ENCODE results near the gene ATP8A2.
"Not testable (repeated sequence)": the region's sequence is repeated elsewhere in the genome, so short reads cannot be mapped to it uniquely, and the experiment has no call there.

ATP8A2 gene

GRCh38 chr13:25371875-25372283 lies at the start of gene ATP8A2:
ATP8A2 (plus strand) TSS chr13:25371974; CDS start chr13:25372213, 239 bp downstream.
- DNase-seq = no peak

- DNase-seq = no peak
Observed at GRCh38 chr13:25324100-25324499, 47.7 kb upstream of the ATP8A2 start.

DNA sequence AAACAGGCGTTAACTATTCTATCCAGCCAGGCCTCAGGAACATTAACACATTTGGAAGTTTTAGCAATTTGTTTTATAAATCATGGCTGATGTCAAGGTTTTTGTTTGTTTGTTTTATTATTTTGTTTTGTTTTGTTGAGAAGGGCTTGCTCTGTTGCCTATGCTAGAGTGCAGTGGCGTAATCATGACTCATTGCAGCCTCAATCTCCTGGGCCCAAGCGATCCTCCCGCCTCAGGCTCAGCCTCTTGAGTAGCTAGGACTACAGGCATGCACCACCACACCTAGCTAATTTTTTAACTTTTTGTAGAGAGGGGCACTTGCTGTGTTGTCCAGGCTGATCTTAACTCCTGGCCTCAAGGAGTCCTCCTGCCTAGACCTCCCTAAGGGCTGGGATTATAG lies 42.1 kb upstream of the ATP8A2 start:
- DNase-seq = no peak

DNA sequence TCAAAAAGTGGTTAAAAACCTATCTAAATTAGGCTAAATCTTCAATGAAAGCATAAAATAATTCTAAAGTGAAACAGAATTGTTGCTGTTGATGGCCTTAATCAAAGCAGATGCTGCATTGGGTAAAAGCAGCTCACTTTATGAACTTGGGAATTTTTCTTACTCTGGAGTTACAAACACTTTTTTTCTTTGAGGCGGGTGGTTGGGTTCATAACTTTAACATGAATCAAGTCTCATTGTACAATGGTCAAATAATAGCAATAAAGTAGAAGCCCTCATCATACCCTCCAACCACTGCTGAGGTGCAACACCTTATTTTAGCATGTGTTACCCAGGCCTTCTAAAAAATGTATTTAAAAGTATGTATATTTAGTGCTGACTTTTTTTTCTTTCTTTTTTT lies 41.2 kb upstream of the ATP8A2 start:
- no peak for DNase-seq

GRCh38 chr13:25335856-25336255 lies 35.9 kb upstream of the ATP8A2 start:
- DNase-seq = no peak

DNA sequence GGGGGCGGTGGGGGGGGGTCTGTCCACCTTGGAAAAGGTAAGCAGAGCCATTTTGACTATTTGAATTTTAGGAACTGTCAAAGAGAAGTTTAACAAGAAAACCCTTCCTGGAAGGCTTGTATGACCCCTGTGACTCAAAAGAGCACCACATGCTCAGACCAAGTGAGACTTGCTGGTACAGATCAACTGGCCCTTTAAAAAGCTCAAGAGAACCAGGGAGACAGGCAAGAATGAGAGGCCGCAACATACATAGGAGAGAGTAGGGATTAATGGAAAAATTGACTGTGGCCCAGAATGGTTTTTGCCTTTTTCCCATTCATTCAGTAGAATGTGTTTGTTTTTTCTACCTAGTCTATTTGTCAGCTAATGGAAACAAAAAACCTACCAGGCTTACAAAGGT lies 26.2 kb upstream of the ATP8A2 start:
- no peak for DNase-seq

DNA sequence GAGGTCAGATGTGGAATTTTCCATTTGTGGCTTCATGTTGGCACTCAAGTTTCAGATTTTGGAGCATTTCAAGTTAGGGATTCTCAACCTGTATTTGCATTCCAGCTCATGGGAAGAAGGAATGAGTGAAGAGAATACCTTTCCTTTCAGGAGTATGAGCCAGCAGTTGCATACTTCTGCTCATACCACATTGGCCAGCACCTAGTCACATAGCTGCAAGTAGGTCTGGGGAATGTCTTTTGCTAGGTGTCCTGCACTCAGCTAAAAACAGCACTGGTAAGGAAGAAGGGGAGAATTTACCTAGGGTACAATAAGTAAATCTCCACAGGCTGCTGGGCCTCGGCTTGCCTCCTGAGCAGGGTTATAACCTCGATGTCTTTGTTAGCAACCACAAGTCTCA lies 24.6 kb upstream of the ATP8A2 start:
- DNase-seq = no peak

- no peak for DNase-seq
Observed at GRCh38 chr13:25351404-25351803, 20.4 kb upstream of the ATP8A2 start.

DNA sequence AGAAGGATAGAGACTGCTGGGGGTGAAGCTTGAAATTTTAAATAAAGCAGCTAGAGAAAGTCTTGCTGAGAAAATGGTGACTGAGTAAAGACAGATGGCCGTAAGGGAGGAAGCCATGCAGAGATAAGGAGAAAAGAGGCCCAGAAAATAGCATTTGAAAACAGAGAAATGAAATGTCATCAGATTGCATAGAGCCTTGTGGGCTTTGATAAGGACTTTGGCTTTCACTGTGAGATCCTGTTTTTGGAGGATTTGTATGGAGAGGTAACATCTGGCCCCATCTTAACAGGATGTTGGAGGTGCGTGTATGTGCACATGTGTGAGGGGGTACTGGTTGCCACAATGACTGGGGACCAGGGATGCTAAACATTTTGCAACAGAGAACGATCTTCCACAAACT lies 19.5 kb upstream of the ATP8A2 start:
- DNase-seq = no peak

DNA sequence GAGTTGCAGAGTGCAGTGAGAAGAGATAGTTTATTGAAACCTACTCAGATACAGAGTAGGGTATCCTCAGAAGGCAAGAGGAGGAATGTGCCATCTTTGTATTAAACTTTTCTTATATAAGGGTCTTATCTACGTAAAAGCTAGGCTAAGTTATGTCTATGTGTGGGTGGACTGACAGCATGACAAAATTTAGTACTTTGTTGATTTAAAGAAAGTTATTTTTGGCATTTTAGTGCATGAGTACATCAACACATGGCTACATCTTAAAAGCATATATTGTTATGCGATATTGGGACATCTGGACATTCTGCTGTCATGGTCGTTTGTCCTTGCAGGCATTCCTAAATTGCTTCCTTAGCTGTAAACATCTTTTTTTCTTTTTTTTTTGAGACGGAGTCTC lies 19.0 kb upstream of the ATP8A2 start:
- DNase-seq = no peak

GRCh38 chr13:25353344-25353743 lies 18.4 kb upstream of the ATP8A2 start:
- no peak for DNase-seq

GRCh38 chr13:25354377-25354776 lies 17.4 kb upstream of the ATP8A2 start:
- no peak for DNase-seq

DNA sequence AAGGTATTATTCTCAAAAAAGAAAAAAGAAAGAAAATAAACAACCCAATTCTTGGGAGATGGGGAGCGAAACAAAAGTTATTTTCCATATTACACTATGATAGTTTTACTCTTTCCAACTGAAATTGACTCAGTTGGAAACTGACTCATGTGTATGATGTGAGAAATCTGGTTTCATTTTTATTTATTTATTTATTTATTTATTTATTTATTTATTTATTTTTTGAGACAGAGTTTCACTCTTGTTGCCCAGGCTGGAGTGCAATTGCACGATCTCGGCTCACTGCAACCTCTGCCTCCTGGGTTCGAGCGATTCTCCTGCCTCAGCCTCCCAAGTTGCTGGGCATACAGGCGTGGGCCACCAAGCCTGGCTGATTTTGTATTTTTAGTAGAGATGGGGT lies 11.3 kb upstream of the ATP8A2 start:
- DNase-seq = not testable (repeated sequence)

- no peak for DNase-seq
Observed at GRCh38 chr13:25365720-25366235, 6.0 kb upstream of the ATP8A2 start.

- no peak for DNase-seq
Observed at GRCh38 chr13:25371158-25371874, 458 bp upstream of the ATP8A2 start.

GRCh38 chr13:25372284-25373081 lies 709 bp downstream of the ATP8A2 start:
- no peak for DNase-seq

DNA sequence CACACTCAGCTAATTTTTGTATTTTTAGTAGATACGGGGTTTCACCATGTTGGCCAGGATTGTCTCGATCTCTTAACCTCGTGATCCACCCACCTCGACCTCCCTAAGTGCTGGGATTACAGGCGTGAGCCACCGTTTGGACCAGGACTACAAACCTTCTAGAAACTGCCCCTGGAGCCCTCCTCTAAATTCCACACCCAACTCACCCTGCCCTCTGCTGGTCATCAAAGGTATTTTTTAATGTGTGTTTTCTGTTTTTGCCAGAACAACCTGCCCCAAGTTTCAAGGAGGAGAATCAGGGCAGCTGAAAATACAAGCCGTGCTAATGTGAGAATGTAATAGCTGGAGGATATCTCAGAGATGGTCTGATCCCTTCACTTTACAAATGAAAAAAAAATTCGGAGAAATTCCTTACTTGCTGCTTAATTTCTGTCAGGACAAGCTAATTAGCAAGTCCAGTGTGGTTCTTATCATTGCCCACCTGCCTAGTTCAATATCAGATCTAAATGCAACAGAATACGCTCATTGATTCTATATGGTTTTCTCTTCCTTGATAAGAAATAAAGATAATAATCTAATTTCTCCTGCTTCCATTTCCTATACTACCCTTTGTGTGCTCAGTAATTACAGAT lies 4.1 kb downstream of the ATP8A2 start:
- no peak for DNase-seq

- no peak for DNase-seq
Observed at GRCh38 chr13:25377244-25377962, 5.6 kb downstream of the ATP8A2 start.

- no peak for DNase-seq
Observed at GRCh38 chr13:25378528-25378927, 6.8 kb downstream of the ATP8A2 start.

DNA sequence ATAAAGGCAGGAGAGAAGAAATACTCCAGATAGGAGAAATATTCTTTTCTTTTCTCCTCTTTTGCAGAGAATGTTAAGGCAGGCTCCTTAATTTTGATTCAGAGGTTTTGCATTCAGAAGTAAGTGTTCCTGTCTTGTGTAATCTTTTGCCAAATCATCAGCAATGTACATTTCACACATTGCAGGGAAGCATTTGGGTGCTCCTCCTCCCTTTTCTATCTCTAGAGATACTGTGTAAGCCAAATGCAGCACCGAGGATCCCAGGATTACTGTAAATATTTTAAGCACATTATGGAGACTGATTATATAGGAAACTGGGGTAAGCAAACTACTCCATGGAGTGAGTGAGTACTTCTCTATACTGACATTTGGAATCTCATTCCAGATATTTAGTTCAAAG lies 7.2 kb downstream of the ATP8A2 start:
- no peak for DNase-seq

- DNase-seq = no peak
Observed at GRCh38 chr13:25380082-25380481, 8.3 kb downstream of the ATP8A2 start.

GRCh38 chr13:25380741-25381324 lies 9.1 kb downstream of the ATP8A2 start:
- DNase-seq = no peak

Measured in NCI-H187 treated with DMSO at 0.1 percent for 48 hours (cell line).